HG03558 (cell line): Measurements from ENCODE around the gene CD99L2.

Experiments
- ATAC-seq: cut with Tn5 transposase; IDR thresholded peaks from one replicate; pipeline ENCODE4 v1.9.1; 2021; ENCODE audit warnings: moderate number of reproducible peaks; ENCODE audit not compliant: unreplicated experiment; ENCODE audit errors: extremely low read depth

The CD99L2 gene

GRCh38 chrX:150767045-150767395 lies 131.4 kb downstream of the CD99L2 start:
- no peak for ATAC-seq

DNA sequence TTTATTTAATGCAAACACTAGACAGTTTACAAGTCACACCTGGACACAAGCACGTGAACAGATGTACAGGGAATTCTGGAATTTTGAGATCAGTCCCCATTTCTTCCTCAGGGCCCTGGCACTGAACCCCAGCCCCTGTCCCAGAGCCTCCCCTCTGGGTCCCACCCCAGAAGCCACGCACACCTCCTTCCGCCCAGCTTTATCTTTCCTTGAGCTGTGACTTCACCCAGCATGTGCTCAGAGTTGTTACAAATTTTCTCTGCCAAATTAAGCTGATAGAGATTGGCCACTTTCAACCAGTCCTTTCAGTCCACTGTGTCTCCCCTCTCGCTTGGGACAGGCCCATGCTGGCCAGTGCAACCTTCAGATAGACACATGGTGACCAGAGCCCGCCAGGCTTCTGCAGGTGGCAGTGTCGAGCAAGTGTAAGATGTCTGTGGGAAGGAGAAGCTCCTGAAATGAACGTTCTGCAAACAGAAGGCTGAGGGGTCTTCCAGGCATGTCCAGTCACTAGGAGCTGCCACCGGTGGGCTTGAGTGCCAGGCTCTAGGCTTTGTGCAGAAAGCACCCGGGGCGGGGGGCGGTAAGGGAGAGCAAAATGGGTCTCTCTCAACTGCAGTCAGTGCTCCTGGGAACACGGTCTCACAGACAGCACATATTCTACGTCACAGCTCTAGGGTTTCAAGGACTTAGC lies 132.0 kb downstream of the CD99L2 start:
- ATAC-seq, result no peak

DNA sequence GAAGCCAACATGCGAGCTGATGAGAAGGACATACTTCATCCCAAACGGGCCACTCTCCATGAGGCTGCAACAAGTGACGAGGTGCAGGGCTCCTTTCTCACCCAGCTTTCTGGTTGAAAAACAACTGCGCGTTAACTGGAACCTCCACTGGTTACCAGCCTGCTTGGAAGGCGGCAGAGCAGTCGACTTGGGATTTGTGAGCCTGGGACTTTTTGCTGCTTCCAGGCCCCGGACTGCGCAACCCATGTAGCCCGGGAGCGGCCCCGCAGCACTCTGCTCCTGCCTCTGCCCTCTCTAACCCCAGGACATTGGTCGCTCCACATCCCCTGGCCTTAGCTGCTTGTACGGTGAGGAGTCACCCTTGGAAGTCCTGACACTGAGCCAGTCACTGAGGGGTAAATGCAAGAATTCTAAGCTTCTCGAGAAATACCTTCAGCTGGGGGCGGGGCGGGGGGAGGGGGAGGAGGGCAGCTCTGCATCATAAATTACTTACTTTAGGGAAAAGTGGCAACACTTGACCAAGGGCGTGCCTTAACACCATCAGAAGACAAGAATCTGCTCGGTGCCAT lies 132.6 kb downstream of the CD99L2 start:
- ATAC-seq, result no peak

GRCh38 chrX:150765237-150765636 lies 133.2 kb downstream of the CD99L2 start:
- ATAC-seq, result no peak

- no peak for ATAC-seq
Observed at GRCh38 chrX:150763810-150764209, 134.7 kb downstream of the CD99L2 start.

DNA sequence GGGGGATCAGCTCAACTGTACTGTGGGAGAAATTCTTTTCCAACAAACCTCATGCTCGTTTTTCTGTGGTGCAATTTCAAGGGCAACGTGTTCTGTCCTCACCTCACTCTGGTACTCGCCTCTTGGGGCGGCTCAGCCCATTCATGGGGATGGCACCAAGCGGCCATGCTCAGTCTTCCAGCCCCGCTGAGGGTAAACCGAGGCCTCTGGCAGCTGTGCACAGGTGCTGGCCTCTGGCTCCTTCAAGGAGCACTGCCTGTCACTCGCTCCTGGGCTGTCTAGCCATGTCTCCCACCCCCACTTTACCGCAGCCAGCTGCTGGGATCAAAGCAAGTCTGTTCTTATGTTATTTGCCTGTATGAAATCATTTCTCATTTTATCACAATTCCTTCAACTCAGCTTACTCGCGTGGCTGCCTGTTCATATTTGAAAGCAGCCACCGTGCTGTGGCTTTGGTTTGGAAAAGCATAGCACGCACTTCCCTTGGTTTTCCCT lies 135.1 kb downstream of the CD99L2 start:
- no peak for ATAC-seq

DNA sequence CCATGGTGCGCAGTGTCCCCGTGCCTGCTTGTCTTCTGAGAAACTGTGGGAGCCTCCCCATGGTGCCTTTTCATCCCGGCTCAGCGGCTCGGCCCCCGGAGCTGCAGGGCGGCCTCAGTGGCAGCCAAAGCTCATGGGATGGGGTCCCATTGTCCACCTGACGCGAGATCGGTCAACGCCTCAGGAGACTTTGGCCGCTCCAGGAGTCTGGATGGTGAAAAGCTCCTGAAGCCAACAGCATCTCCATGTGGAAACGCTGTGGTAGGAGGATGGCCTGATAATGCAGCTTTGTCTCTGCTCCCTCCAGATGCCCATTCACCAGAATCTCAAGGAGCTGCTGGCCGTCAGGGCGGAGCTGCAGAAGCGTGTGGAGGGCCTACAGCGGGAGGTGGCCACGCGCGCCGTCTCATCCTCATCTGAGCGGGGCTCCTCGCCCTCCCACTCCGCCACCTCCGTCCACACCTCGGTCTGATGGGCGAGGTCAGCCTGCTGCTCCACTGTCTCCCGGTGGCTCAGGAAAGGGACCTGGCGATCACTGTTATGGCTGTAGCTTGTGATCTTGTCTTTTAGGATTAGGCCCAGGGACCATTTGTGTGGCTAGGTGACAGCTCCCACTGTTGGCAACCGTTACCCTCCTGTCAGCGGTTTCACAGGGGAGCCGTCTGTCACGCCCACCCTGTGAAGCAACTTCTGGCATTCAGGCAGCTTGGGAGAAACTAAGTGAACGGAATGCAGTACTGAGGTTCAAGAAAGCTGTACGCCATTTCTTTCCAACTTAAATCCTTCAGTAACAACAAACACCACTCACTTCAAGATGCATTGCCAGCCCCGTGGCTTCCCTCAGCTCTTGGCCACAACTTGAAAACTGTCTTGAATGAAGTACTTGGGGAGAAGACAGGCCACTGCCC lies 136.0 kb downstream of the CD99L2 start:
- no peak for ATAC-seq

GRCh38 chrX:150761819-150762216 lies 136.7 kb downstream of the CD99L2 start:
- ATAC-seq, result no peak

GRCh38 chrX:150761176-150761818 lies 137.2 kb downstream of the CD99L2 start:
- ATAC-seq, result no peak

DNA sequence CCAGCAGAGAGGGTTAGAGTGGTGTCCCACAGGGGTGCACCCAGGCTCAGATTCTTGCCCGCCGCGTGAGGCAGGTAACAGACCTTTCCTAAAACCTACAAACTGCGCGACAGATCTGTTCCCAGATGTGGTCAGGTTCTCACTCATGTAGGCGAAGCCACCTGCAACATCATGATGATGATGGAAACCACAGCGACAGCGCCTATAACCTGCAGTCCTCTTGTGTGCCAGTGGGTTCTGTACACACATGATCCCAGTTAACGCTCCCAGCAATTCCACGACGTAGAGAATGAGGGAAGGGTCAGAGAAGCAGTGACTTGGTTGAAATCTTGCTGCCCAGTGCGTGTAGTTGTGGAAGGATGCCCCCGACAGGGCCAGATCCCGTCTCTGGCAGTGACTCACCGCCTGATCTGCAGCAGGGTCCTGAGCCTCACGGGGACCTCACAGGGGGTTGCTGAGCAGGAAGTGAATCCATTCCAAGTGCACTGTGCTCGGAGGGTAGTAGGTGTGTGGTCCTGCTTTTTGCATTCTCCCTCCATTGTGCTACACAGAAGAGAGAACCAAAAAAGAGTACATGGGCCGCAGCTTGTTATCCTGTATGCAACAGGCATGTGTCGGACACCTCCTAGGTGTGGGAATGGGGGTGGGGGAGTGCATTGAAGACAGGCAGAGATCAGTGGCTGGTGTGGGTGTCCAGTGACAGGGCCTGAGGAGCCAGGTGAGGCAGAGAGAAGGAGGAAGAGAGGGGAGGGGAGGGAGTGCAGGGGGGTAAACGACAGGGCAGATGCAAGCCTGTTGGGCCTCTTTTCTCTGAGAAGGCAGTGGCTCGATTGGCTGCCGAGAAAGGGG lies 138.7 kb downstream of the CD99L2 start:
- ATAC-seq, result no peak

- no peak for ATAC-seq
Observed at GRCh38 chrX:150757371-150757770, 141.1 kb downstream of the CD99L2 start.

GRCh38 chrX:150753968-150754367 lies 144.5 kb downstream of the CD99L2 start:
- ATAC-seq, result no peak

GRCh38 chrX:150753357-150753756 lies 145.1 kb downstream of the CD99L2 start:
- ATAC-seq, result no peak

GRCh38 chrX:150752124-150752523 lies 146.3 kb downstream of the CD99L2 start:
- ATAC-seq, result no peak

DNA sequence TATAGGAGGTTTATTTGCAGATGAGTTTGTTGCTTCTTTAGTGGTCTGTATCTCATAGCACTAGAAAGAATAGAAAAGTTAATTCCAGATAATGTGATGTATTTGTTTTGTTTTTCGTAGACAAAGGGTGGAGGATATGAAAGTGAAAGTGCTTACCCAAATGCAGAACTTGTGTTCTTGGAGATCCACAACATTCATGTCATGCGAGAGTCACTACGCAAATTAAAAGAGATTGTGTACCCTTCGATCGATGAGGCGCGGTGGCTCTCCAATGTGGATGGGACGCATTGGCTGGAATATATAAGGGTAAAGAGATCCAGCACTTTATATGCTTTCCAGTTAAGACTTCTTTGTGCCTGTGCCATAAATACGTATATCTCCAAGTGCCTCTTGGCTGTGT lies 162.0 kb downstream of the CD99L2 start:
- ATAC-seq, result no peak

- ATAC-seq, result no peak
Observed at GRCh38 chrX:150731795-150732194, 166.7 kb downstream of the CD99L2 start.

DNA sequence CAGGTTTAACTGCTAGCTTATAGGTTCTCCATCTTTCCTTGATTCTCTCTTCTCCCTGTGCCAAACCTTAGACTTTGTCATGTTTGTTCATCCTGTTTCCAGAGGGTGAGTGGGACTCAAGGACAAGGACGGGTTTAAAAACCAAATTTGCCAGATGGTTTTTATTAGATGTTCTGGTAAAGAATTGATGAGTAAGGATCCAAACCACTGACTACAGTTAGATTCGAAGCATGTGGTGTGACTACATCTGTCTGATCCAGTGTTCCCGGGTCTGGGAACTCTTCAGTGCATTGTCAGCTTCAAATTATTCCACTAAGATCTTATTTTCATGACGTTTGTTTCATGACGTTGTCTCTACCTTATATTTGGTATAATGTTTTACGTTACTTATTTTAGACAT lies 167.7 kb downstream of the CD99L2 start:
- no peak for ATAC-seq

DNA sequence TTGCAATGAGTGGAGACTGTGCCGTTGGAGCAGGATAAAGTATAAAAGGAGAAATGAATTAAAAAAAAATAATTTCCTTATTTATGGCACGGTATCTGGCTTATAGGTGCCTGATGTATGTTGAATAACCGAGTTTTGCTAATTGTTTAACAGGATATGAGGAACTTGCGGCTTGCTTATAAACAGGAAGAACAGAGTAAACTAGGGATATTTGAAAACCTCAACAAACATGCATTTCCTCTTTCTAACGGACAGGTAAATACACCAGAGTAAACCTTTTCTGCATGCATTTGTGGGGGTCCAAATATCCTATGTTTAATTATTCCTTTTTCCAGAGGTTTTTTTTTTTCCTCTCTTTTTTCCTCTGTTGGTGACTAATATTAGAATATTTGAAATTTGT lies 168.5 kb downstream of the CD99L2 start:
- no peak for ATAC-seq

DNA sequence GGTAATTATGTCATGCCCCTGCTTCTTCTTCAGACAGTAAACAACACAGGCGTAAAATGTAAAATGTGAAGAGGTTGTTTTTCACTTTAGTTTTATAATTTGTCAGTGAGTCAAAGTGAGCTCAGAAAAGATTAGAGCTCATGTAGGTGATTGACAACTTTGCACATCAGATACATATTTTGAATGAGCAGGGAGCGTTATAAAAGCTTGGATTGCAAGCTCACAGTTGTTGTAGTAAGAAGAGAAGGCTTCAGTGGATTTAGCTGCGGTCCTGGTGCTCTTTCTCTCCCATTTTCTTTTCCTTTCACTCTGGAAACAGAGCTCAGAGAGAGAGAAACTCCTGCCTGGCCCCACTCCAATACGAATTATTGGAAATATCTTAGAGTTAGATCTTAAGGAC lies 178.8 kb downstream of the CD99L2 start:
- no peak for ATAC-seq
